HG03097 (cell line): Measurements from ENCODE around the gene TFAP2A.

Source experiments
- ATAC-seq: cut with Tn5 transposase; IDR thresholded peaks from one replicate; pipeline ENCODE4 v1.9.1; 2021; ENCODE audit not compliant: unreplicated experiment, low FRiP score

TFAP2A gene

DNA sequence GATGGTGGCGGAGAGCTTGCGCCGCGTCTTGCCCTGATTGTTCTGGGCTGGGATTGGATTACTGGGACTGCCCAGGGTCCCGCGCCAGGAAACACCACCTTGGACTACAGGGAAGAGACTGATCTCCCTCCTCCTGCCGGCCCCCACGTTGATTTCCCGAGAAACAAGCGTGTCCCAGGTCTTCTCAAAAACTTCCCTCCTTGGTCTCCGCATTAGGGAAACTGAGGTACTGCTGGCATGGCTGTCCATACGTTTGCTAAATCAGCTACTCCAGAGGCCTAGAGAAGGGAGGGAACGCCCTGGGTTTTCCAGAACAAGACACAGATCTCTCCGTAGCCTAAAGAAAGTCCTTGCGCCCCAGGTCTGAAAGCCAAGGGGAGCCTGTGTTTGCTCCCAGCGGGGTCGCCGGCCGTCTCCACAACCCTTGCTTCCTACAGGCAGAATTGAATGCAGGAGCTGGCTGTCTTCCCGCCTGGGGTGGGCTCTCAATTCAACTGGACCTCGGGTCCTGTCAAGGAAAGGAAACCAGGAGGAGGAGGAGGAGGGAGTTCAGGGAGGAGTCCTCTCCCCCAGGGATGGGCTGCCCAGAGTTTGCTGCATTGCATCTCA lies 29.2 kb downstream of the TFAP2A start:
- no peak for ATAC-seq

DNA sequence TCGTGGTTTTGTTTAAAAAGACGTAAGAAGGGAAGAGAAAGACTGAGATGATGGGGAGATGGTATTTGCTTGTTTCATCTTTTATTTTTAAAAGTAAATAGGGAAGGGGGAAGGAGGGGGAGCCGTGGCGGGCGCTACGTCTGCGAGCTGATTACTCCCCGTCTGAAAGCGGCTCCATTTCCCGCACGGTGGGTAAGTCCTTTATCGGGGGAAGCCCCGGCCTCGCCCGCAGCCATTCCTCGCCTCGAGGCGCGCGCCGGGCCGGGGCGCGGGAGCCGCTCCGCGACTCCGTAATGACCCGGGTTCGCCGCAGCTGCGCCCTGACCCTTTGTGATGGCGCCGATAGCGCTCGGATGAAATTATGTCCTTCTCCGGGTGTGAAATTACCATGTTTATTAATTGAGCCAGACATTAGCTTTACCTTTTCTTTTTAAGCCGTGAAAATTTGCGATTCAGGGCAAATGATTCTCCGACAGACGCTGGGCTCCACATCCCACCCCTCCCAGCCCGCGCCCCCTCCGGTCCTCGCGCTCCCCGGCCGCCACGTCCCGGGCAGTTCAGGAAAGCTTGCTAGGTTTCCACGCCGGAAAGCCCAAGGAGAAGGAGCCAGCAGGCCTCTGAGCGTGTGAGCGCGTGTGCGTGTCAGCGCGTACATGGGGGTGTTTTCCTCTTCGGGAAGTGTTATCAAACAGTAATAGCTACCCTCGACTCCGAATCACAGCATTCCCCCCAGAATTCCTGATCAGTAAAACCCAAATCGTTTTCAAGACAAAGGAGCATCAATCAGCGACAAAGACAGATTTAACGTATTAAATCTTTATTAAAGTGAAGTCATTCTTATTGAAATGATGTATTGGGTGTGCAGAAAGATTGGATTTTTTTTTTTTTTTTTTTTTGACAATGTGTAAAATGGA lies 30.0 kb downstream of the TFAP2A start:
- no peak for ATAC-seq

DNA sequence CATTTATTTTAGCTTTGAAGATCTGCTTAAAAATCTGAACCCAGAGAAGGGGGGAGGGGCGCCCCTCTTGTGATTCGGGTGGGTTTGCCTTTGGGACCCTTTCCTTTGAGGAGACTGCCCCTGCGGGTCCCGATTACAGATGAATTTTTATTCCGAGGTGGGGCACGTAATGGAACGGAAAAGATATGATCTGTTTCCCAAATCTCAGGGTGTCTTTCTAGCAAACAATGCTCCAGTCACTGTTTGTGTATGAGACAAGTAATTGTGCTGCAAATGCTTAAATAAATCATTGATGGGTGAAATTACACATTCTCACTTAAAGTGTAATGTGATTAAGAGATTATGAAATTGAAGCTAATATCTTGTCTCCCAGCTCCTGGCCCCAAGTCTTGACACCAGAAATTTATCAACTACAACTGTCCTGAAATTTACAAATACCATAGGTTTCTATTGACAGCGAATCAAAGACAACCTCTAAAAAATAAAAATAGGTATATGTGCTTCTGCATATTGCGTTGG lies 30.7 kb downstream of the TFAP2A start:
- no peak for ATAC-seq

- ATAC-seq, result no peak
Observed at GRCh38 chr6:10383331-10384090, 31.4 kb downstream of the TFAP2A start.

DNA sequence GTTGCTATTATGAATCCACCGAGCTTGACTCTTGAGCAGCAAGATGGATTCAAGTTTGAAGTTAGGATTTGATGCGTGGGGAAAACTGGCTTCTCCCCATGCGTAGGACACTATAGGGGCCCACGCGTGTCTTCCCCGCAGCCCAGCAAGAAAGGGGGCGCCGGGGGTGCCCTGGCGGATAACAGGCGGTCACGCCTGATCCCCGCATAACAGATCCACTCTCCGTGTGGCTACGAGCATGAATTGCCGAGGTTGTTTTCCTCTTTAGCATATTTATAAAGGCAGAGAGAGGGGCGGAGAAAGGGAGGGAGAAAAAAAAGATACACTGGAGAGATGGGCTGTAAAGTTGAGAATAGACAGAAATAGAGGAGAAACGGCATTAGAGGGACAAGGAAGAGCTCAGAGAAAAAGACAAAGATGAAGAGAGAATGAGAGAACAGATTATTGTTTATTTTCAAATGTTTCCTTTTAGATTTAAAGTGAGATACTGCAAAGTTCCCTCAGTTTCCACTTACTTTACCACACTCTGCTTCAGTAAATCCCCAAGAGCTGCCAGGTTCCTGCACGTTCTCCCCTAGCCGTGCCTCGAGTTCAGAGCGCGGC lies 32.0 kb downstream of the TFAP2A start:
- ATAC-seq, result no peak

- no peak for ATAC-seq
Observed at GRCh38 chr6:10382322-10382721, 32.6 kb downstream of the TFAP2A start.

DNA sequence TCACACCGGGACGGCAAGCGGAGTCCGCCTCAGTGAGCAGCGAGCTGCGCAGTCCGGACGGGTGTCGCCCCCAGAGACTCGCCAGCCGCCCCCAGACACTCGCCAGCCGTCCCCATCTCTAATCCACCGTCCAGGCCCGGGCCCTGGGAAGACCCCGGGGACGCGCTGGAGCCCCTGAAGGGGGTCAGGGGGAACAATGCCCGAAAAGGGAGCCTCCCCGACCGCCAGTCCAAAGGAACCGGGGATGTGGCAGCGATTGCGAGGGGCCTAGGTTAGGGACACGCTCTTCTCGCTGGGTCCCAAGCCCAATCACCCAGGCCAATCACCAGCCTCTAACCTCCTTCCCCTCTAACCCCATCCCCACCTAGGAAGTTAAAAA lies 33.1 kb downstream of the TFAP2A start:
- ATAC-seq, result no peak

- ATAC-seq, result no peak
Observed at GRCh38 chr6:10381133-10381829, 33.6 kb downstream of the TFAP2A start.

DNA sequence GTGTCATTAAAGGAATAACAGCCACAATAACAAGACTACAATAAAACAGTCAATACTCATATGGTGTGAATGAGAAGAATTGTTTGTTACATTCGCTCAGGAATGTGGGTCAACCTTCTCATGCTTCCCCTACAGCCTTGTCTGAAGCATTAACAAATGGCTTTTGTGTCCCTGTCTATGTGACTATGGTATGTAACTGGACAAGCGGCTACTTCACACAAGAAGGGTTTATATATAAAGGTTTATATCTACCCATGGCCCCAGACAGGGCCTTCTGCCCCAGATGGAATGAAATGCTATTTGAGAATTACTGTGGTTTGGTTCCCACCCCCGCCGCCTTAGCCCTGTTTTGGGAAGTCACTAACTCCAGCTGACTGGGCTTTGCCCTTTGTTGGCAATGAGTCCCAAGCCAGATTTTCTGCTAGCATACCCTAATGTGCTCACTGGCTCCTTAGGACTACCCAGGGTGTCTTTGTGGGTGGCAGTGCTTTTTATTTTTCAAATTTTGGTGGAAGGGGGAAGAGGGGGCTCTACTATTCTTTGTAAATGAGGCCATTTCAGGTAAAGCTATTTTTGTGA lies 39.4 kb downstream of the TFAP2A start:
- no peak for ATAC-seq

DNA sequence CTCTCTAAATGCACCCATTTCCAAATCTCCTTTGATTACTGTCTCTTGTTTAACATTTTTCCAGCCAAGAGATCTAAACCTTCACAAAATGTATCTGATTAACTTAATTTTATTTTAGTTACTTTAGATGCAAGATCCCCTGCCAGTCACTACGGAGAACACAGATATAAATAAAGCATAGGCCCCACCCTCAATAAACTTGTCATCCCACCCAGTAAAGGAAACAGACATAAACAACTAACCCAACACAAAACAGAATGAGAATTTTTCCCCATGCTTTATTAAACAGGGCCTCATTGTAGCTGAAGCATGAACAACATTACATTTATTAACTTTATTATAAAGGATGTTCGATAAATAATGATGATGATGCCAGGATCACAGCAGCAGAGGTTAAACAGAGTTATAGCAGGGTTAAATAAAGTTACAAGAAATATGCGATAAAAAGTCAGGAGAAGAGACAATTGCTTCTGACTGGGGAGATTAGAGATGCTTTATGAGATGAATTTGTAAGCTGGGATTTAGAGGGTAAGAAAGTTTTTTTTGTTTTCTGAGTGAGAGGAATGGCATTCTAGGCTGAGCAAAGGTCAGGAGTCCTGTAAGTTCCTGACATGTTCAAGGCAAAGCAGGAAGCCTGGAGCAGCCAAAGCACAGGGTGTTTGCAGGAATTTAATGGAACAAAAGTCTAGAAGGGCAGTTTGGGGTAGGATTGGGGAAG lies 41.1 kb downstream of the TFAP2A start:
- no peak for ATAC-seq

DNA sequence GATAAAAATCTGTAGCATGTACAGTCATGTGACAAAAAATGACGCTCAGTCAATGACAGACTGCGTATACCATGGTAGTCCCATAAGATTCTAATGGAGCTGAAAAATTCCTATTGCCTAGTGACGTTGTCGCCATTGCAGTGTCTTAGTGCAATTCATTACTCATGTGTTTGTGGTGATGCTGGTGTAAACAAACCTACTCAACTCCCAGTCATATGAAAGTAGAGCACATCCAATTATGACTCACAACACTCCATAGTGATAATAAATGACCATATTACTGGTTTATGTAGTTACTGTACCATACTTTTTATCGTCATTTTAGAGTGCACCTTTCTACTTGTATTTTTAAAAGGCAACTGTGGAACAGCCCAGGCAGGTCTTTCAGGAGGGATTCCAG lies 45.0 kb downstream of the TFAP2A start:
- ATAC-seq, result no peak

DNA sequence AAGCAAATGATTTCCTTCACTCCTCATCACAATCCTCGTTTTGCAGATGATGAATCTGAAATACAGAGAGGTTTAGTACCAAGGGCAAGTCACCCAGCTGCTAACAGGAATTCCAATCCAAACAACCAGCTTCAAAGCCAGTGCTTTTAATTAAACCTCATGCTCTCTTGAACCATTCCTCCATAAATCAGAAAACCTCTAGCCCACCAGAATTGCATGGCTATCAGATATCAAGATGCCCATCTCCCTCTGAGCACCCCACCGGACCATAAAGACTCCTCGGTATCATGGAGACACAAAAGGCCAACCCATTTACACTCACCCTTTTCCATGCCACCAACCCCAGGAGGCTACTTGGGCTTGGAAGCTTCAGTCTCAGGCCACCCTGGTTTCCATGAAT lies 46.0 kb downstream of the TFAP2A start:
- no peak for ATAC-seq

GRCh38 chr6:10363911-10364310 lies 51.0 kb downstream of the TFAP2A start:
- ATAC-seq, result no peak

- no peak for ATAC-seq
Observed at GRCh38 chr6:10362300-10362699, 52.6 kb downstream of the TFAP2A start.

- no peak for ATAC-seq
Observed at GRCh38 chr6:10361428-10361827, 53.4 kb downstream of the TFAP2A start.

GRCh38 chr6:10359581-10359980 lies 55.3 kb downstream of the TFAP2A start:
- ATAC-seq, result no peak

DNA sequence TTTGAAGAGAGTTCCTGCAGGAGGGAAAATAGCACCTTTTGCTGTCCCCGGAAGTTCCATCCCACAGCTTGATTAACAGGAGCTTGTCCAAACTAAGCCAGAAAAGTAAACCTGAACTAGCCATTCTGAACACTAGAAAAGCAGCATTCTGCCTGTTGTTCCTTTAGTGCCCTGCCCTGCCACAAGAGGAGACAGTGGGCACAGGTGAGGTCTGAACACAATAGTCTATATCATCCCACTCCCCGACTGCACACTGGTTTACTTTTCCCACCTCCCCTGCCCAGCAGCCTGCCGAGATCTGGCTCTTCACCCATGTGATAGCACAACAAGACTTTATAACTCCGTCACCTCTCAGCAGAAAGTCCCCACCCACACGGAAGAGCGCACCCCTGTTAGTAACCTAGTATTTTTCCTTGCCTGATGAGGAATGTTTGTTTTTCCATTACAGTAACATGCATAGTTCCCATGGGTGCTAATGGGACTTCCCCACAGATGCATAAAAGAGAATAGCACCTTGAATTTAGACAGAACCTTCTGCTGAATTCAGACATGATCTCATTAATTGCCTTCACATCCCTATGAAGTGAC lies 59.7 kb downstream of the TFAP2A start:
- ATAC-seq, result no peak

DNA sequence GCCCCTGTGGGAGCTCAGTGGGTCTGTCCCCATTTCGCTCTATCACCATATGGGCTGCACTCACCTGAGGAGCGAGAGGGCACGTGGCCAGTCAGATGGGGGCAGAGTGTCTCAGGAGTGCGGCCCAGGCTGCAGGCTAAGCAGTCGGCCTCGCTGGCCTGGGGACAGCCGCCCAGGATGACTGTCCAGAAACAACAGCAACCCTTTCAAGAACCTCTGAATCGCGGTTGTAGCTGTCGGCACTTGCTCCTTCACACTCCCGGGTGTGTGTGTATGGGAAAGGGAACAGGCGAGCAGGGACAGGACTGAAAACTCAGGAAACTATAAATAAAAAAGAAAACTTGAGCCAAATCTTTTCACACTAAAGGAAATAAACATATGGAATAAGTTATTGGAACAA lies 63.1 kb downstream of the TFAP2A start:
- no peak for ATAC-seq

DNA sequence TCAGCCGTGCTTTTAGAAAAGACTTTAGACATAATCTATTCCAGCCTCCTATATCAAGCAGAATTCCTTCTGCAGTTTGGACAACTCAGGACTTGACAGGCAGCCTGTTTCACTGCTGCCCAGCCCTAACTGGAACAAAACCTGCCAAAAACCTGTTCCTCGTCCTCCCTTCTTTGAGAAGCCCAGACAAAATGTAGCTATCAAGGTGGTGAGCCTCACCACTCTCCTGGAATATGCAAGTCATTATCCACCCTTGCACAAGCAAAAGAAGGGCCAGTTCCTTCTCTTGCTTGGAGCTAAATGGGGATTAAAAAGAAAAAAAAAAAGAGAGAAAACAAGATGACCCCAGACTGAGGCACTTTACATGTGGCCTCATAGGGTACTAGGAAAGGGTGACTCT lies 64.2 kb downstream of the TFAP2A start:
- no peak for ATAC-seq
